Keratinocyte (primary cell): Measurements from ENCODE around the gene FCSK.

ENCODE experiments used
- EZH2 ChIP-seq: IDR thresholded peaks from one replicate; pipeline ENCODE4 v1.6.1; 2012; ENCODE audit warnings: inconsistent platforms, mild to moderate bottlenecking, low read length, moderate library complexity
- TF ChIP-seq, protein P1 (sequence below), 3 experiments: IDR thresholded peaks in 1 of 3; conservative IDR thresholded peaks in 1 of 3; optimal IDR thresholded peaks in 1 of 3; 2 replicates in 2 of 3; 3 replicates in 1 of 3; pipeline versions ENCODE3 to v1.5.1; 2011; ENCODE audit warnings: low read length in 3 of 3, mild to moderate bottlenecking in 3 of 3, moderate library complexity in 2 of 3, control low read depth in 1 of 3, inconsistent platforms in 1 of 3; ENCODE audit not compliant: insufficient read depth in 2 of 3; ENCODE audit errors: extremely low read depth in 1 of 3

DNA sequence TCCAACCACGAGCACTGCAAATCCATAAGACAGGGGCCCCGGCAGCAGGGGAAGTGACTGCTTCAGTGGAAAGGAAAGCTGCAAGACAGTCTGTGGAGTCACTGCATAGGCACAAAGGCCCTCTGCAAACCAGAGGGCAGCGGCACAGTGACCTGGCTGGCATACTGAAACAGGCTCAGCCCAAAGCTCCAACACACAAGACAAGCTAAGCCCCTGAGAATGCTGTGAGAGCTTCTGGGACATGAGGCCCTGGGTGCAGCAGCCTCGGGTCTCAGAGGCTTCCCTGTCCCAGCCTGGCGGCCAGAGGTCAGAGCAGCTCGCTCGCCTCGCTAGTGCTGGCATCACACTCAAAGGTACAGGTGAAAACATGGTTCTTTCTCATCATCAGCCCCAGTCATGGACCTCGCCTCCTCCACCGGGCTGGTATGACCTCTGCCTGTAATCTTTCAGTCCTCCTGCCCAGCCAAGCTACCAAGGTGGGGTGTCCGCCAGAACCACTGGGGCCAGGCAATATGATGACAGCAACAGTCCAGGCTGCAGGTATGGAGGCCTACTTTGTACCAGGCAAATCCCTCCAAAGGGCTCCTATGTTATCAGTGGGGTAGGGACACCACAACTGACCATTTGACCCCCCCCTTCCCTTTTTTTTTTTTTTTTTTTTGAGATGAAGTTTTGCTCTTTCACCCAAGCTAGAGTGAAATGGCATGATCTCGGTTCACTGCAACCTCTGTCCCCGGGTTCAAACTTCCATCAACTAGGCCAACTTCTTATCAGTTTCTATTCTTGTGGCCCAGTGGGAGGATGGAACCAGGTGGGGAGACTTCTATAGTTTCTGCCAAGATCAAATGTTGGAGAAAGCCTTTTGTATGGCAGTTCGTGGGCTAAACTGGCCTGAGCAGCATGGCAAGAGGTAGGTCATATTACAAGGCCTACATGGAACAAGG is 34.7 kb upstream of the FCSK start:
- TF ChIP-seq EZH2: no peak
- TF ChIP-seq, protein P1, sequence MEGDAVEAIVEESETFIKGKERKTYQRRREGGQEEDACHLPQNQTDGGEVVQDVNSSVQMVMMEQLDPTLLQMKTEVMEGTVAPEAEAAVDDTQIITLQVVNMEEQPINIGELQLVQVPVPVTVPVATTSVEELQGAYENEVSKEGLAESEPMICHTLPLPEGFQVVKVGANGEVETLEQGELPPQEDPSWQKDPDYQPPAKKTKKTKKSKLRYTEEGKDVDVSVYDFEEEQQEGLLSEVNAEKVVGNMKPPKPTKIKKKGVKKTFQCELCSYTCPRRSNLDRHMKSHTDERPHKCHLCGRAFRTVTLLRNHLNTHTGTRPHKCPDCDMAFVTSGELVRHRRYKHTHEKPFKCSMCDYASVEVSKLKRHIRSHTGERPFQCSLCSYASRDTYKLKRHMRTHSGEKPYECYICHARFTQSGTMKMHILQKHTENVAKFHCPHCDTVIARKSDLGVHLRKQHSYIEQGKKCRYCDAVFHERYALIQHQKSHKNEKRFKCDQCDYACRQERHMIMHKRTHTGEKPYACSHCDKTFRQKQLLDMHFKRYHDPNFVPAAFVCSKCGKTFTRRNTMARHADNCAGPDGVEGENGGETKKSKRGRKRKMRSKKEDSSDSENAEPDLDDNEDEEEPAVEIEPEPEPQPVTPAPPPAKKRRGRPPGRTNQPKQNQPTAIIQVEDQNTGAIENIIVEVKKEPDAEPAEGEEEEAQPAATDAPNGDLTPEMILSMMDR (optimal IDR thresholded peaks at IDR 0.05 in 1 of 3, IDR thresholded peaks at IDR 0.05 in 1 of 3, conservative IDR thresholded peaks at IDR 0.05 in 1 of 3; ENCODE audit: extremely low read depth in 1 of 3, insufficient read depth in 2 of 3, low read length in 3 of 3): no peak
